ENCODE results near the gene ZNF699. TPM values are rescaled to one million over a fixed set of nuclear protein-coding genes. Genes with fewer than 3 reads are reported as not detected.

ZNF699 gene
- total and polyA plus RNA-seq, 2 of the 4 experiments (the other 2 are of a cell fraction) = 1.3 to 7.3 TPM

GRCh38 chr19:9306443-9306842, 3.2 kb downstream of the ZNF699 start:
- peak; percentile 41; the same call in 1 of the 2 replicates for TF ChIP-seq CEBPB (IDR thresholded peaks at IDR 0.05; ENCODE audit: low read depth, low read length)
- peak; percentile 49; the same call in 1 of the 2 replicates for TF ChIP-seq NFE2L2 (IDR thresholded peaks at IDR 0.05; ENCODE audit: low read depth, low read length)
- TF ChIP-seq RFX5 (IDR thresholded peaks at IDR 0.05; ENCODE audit: low read depth, low read length) = no peak
- no peak overlapping the region for H2BK20ac ChIP-seq (ENCODE audit: low read depth, low read length)
- H4K8ac ChIP-seq (ENCODE audit: low read depth in 2 of 2, low read length in 2 of 2) = no peak overlapping the region; a peak in 1 of 4 replicates
- H2AK5ac ChIP-seq (ENCODE audit: low read depth, low read length) = no peak overlapping the region
- ChIA-PET CTCF (no interaction called here), POLR2A (ENCODE audit: unreplicated experiment) (interaction anchor here (0.6 kb wide), 1 partner anchor 1951 kb away, joined by 4 read pairs; no protein-coding TSS in a partner anchor)
- H2AK9ac ChIP-seq (replicated peaks; ENCODE audit: low read depth, low read length, poor library complexity) = no peak overlapping the region
- no CpG with 5 or more reads among the region's 1 CpG for WGBS, 2 experiments (ENCODE audit: extremely low coverage in 2 of 2, insufficient read length in 1 of 2)
- no peaks in the 10 kb centered on the region for H3K27me3 ChIP-seq (ENCODE audit: control insufficient read depth, insufficient read depth, low read length)
- no peaks in the 10 kb centered on the region; the same call in 1 of the 2 replicates for H3K9me1 ChIP-seq (ENCODE audit: insufficient read depth, low read length)
- H4K20me1 ChIP-seq (ENCODE audit: insufficient read depth, low read length) = no peaks in the 10 kb centered on the region
- no peak overlapping the region for H3K27ac ChIP-seq (ENCODE audit: insufficient read depth, low read length)
- H3K4ac ChIP-seq (ENCODE audit: low read depth, low read length) = no peak overlapping the region
- no peak overlapping the region for H3K4me2 ChIP-seq (ENCODE audit: low read depth, low read length)
- H2BK5ac ChIP-seq (ENCODE audit: low read depth, low read length, poor library complexity, severe bottlenecking) = peak overlapping the region; percentile 91
- H3K4me3 ChIP-seq (ENCODE audit: insufficient read depth, low read depth, low read length) = no peak overlapping the region
- H2AFZ ChIP-seq (replicated peaks; ENCODE audit: low read length, poor library complexity) = no peak overlapping the region
- peaks cover 24% of the 10 kb centered on the region for H3K36me3 ChIP-seq (ENCODE audit: control insufficient read depth, insufficient read depth, low read length)
- no peak overlapping the region for H2BK15ac ChIP-seq (ENCODE audit: low read depth, low read length)
- H3K79me1 ChIP-seq (ENCODE audit: low read depth in 1 of 2, low read length in 2 of 2) = peaks cover 2 to 7% of the 10 kb centered on the region in 2 experiments; a peak in 2 of 4 replicates
- H2BK120ac ChIP-seq (ENCODE audit: low read depth, low read length) = no peak overlapping the region
- no peak overlapping the region for H3K9ac ChIP-seq (ENCODE audit: low read depth, low read length)
- no peak overlapping the region for H3K56ac ChIP-seq (ENCODE audit: extremely low read depth, insufficient read depth, low read length)
- H3K4me1 ChIP-seq (ENCODE audit: control insufficient read depth, insufficient read depth, low read length) = 0 out of 2 replicates have a peak, but pooled peaks cover 2% of the 10 kb centered on the region
- BruUV-seq (replicated peaks) = no TSS peak
- no peak overlapping the region for H3K23ac ChIP-seq (ENCODE audit: low read depth, low read length)
- ATAC-seq (ENCODE audit: low read depth) (no peak), DNase-seq (peak; percentile 76)
- peaks cover 3% of the 10 kb centered on the region for H3K9me3 ChIP-seq (ENCODE audit: control insufficient read depth, insufficient read depth, low read length)
- no peak overlapping the region for H4K91ac ChIP-seq (ENCODE audit: insufficient read depth, low read depth, low read length)
- H3K18ac ChIP-seq (ENCODE audit: low read depth, low read length) = peak overlapping the region; percentile 50; the same call in 1 of the 2 replicates
- no peak overlapping the region for H4K5ac ChIP-seq (ENCODE audit: low read depth, low read length)
- intact Hi-C loops (cut with micrococcal nuclease) (loop anchor here (5.0 kb wide), 1 partner anchor 164 kb away; the partner anchor contains the start of gene ZNF317), dilution Hi-C loops (cut with HindIII; ENCODE audit: low sequenced_read_pairs, unreplicated experiment) (no loop called here), in situ Hi-C loops (cut with MboI; ENCODE audit: low sequenced_read_pairs) (no loop called here)
- H3K14ac ChIP-seq (replicated peaks; ENCODE audit: low read depth, low read length) = no peak overlapping the region
